ENCODE measurements around the gene GLTPD2.

Gene GLTPD2

GRCh38 chr17:4764595-4764994 is 24.2 kb upstream of the GLTPD2 start:
- Histone ChIP-seq H3K36me3 (ENCODE audit: control insufficient read depth, low read length) (no peaks in the 10 kb centered on the region), H3K4me1 (ENCODE audit: control insufficient read depth, low read length) (peaks cover 8% of the 10 kb centered on the region), H4K20me1 (ENCODE audit: control insufficient read depth, insufficient read depth, low read depth, low read length) (no peaks in the 10 kb centered on the region), H3K27me3 (ENCODE audit: control insufficient read depth, low read length) (peaks cover 5% of the 10 kb centered on the region), H3K4me3 (ENCODE audit: low read length) (no peak overlapping the region), H3K9me3 (ENCODE audit: control insufficient read depth, insufficient read depth, low read length) (no peaks in the 10 kb centered on the region), H3F3A (ENCODE audit: control insufficient read depth, insufficient read depth) (no peaks in the 10 kb centered on the region), H3K79me2 (ENCODE audit: control insufficient read depth, low read length) (no peaks in the 10 kb centered on the region), H3K4me2 (ENCODE audit: low read length) (peak overlapping the region; percentile 6), H3K9me2 (replicated peaks; ENCODE audit: control insufficient read depth, low read length) (no peaks in the 10 kb centered on the region), H3K27ac (ENCODE audit: low read depth, low read length) (no peak overlapping the region)
- TF ChIP-seq EZH2phosphoT487 (IDR thresholded peaks at IDR 0.05; ENCODE audit: borderline replicate concordance, low read length) (no peak), CTCF (IDR thresholded peaks at IDR 0.05; ENCODE audit: low read depth, low read length, poor library complexity, severe bottlenecking) (no peak)

GRCh38 chr17:4766201-4766600 is 22.6 kb upstream of the GLTPD2 start:
- Histone ChIP-seq H3K4me1 (ENCODE audit: control insufficient read depth, low read length) (peaks cover 8% of the 10 kb centered on the region), H3K9me2 (replicated peaks; ENCODE audit: control insufficient read depth, low read length) (no peaks in the 10 kb centered on the region), H3K9me3 (ENCODE audit: control insufficient read depth, insufficient read depth, low read length) (no peaks in the 10 kb centered on the region), H3K36me3 (ENCODE audit: control insufficient read depth, low read length) (no peaks in the 10 kb centered on the region), H3K79me2 (ENCODE audit: control insufficient read depth, low read length) (no peaks in the 10 kb centered on the region), H4K20me1 (ENCODE audit: control insufficient read depth, insufficient read depth, low read depth, low read length) (no peaks in the 10 kb centered on the region), H3K27me3 (ENCODE audit: control insufficient read depth, low read length) (peaks cover 5% of the 10 kb centered on the region), H3K4me2 (ENCODE audit: low read length) (no peak overlapping the region), H3F3A (ENCODE audit: control insufficient read depth, insufficient read depth) (no peaks in the 10 kb centered on the region), H3K4me3 (ENCODE audit: low read length) (no peak overlapping the region), H3K27ac (ENCODE audit: low read depth, low read length) (no peak overlapping the region)
- TF ChIP-seq EZH2phosphoT487 (IDR thresholded peaks at IDR 0.05; ENCODE audit: borderline replicate concordance, low read length) (no peak), CTCF (IDR thresholded peaks at IDR 0.05; ENCODE audit: low read depth, low read length, poor library complexity, severe bottlenecking) (no peak)

- no peak overlapping the region for H3K4me3 ChIP-seq (ENCODE audit: low read length)
- H3K9me2 ChIP-seq (replicated peaks; ENCODE audit: control insufficient read depth, low read length) = no peaks in the 10 kb centered on the region
- H3K36me3 ChIP-seq (ENCODE audit: control insufficient read depth, low read length) = no peaks in the 10 kb centered on the region
- H3K4me1 ChIP-seq (ENCODE audit: control insufficient read depth, low read length) = peaks cover 8% of the 10 kb centered on the region
- H3K27me3 ChIP-seq (ENCODE audit: control insufficient read depth, low read length) = peaks cover 5% of the 10 kb centered on the region
- H3F3A ChIP-seq (ENCODE audit: control insufficient read depth, insufficient read depth) = no peaks in the 10 kb centered on the region
- no peaks in the 10 kb centered on the region for H3K9me3 ChIP-seq (ENCODE audit: control insufficient read depth, insufficient read depth, low read length)
- no peaks in the 10 kb centered on the region for H4K20me1 ChIP-seq (ENCODE audit: control insufficient read depth, insufficient read depth, low read depth, low read length)
- no peaks in the 10 kb centered on the region for H3K79me2 ChIP-seq (ENCODE audit: control insufficient read depth, low read length)
- no peak overlapping the region for H3K4me2 ChIP-seq (ENCODE audit: low read length)
- TF ChIP-seq CTCF (IDR thresholded peaks at IDR 0.05; ENCODE audit: low read depth, low read length, poor library complexity, severe bottlenecking) = no peak
- no peak for TF ChIP-seq EZH2phosphoT487 (IDR thresholded peaks at IDR 0.05; ENCODE audit: borderline replicate concordance, low read length)
- H3K27ac ChIP-seq (ENCODE audit: low read depth, low read length) = no peak overlapping the region
These were observed 22.0 kb upstream of the GLTPD2 start for GRCh38 chr17:4766723-4767122.

GRCh38 chr17:4768298-4768697 is 20.5 kb upstream of the GLTPD2 start:
- no peaks in the 10 kb centered on the region for H4K20me1 ChIP-seq (ENCODE audit: control insufficient read depth, insufficient read depth, low read depth, low read length)
- peaks cover 8% of the 10 kb centered on the region for H3K4me1 ChIP-seq (ENCODE audit: control insufficient read depth, low read length)
- no peaks in the 10 kb centered on the region for H3K36me3 ChIP-seq (ENCODE audit: control insufficient read depth, low read length)
- H3K4me3 ChIP-seq (ENCODE audit: low read length) = no peak overlapping the region
- H3K4me2 ChIP-seq (ENCODE audit: low read length) = no peak overlapping the region
- H3F3A ChIP-seq (ENCODE audit: control insufficient read depth, insufficient read depth) = no peaks in the 10 kb centered on the region
- no peaks in the 10 kb centered on the region for H3K79me2 ChIP-seq (ENCODE audit: control insufficient read depth, low read length)
- H3K27me3 ChIP-seq (ENCODE audit: control insufficient read depth, low read length) = peaks cover 5% of the 10 kb centered on the region
- no peak overlapping the region for H3K27ac ChIP-seq (ENCODE audit: low read depth, low read length)
- no peak for TF ChIP-seq CTCF (IDR thresholded peaks at IDR 0.05; ENCODE audit: low read depth, low read length, poor library complexity, severe bottlenecking)
- TF ChIP-seq EZH2phosphoT487 (IDR thresholded peaks at IDR 0.05; ENCODE audit: borderline replicate concordance, low read length) = no peak
- no peaks in the 10 kb centered on the region for H3K9me3 ChIP-seq (ENCODE audit: control insufficient read depth, insufficient read depth, low read length)
- no peaks in the 10 kb centered on the region for H3K9me2 ChIP-seq (replicated peaks; ENCODE audit: control insufficient read depth, low read length)
